Mucosa of descending colon (tissue), 3 donors: ENCODE measurements around the gene EDRF1. TPM values are rescaled to one million over a fixed set of nuclear protein-coding genes. Genes with fewer than 3 reads are reported as not detected.
"Not testable (repeated sequence)": the region's sequence is repeated elsewhere in the genome, so short reads cannot be mapped to it uniquely, and the experiment has no call there.

Source experiments
- ATAC-seq: fragments of 200-7000 bp; cut with Tn5 transposase; one replicate; pipeline ENCODE4 v1.9.1; 2020; ENCODE audit warnings: mild to moderate bottlenecking, moderate library complexity
- DNase-seq, 3 donors: peaks; one replicate each; pipeline ENCODE4 v3.0.0-alpha.2; 2020
- H3K36me3 ChIP-seq: fragments of 200-600 bp; one replicate; pipeline ENCODE4 v1.8.0; 2021; ENCODE audit warnings: low read depth, mild to moderate bottlenecking
- H3K4me1 ChIP-seq: fragments of 200-600 bp; one replicate; pipeline ENCODE4 v1.8.0; 2021; ENCODE audit warnings: low read depth, mild to moderate bottlenecking
- H3K4me3 ChIP-seq: fragments of 200-600 bp; one replicate; pipeline ENCODE4 v1.8.0; 2021; ENCODE audit warnings: mild to moderate bottlenecking
- H3K9me3 ChIP-seq: fragments of 200-600 bp; one replicate; pipeline ENCODE4 v1.8.0; 2021; ENCODE audit warnings: mild to moderate bottlenecking
- intact Hi-C, 2 donors: fragments of 100-400 bp; cut with DNase I in 1 of 2; cut with micrococcal nuclease in 1 of 2; formaldehyde crosslinking; loops; one replicate each; pipeline versions ENCODE4 v1.11.0 to v1.11.1; 2022; cut with DNase I, micrococcal nuclease
- total RNA-seq, 3 donors: library from RNA; stranded (reverse); fragmentation: NEBNext Ultra II Directional in 2 of 3; extraction: Animal tissue kit (Norgen Biotek cat#: 25700) in 2 of 3; gene quantifications; one replicate each; pipeline versions ENCODE4 v1.2.1 to v1.2.4, GENCODE V29; 2021 to 2023
- TF ChIP-seq, protein P1 (sequence below): fragments of 200-600 bp; IDR thresholded peaks from one replicate; pipeline ENCODE4 v1.8.0; 2022; ENCODE audit warnings: antibody characterized with exemption, mild to moderate bottlenecking
- donor health status: DM: no; HTN: no; CAD: no; lungs with moderate emphysema.
- donor health status: DM: no; HTN: no; CAD: no.
- donor health status: DM: no; HTN: yes; CAD: no.

Gene EDRF1
- total RNA-seq, 3 donors from 2014 or later = 20.3 to 24.3 (median 23.5) TPM

GRCh38 chr10:125692601-125693523, 26.6 kb upstream of the EDRF1 start:
- ATAC-seq = no peak
- TF ChIP-seq, protein P1, sequence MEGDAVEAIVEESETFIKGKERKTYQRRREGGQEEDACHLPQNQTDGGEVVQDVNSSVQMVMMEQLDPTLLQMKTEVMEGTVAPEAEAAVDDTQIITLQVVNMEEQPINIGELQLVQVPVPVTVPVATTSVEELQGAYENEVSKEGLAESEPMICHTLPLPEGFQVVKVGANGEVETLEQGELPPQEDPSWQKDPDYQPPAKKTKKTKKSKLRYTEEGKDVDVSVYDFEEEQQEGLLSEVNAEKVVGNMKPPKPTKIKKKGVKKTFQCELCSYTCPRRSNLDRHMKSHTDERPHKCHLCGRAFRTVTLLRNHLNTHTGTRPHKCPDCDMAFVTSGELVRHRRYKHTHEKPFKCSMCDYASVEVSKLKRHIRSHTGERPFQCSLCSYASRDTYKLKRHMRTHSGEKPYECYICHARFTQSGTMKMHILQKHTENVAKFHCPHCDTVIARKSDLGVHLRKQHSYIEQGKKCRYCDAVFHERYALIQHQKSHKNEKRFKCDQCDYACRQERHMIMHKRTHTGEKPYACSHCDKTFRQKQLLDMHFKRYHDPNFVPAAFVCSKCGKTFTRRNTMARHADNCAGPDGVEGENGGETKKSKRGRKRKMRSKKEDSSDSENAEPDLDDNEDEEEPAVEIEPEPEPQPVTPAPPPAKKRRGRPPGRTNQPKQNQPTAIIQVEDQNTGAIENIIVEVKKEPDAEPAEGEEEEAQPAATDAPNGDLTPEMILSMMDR = no peak
- intact Hi-C loops = no loop called here
- no peaks in the 10 kb centered on the region for H3K9me3 ChIP-seq
- DNase-seq = no peak
- peaks cover 3% of the 10 kb centered on the region for H3K4me1 ChIP-seq
- H3K36me3 ChIP-seq = no peaks in the 10 kb centered on the region
- H3K4me3 ChIP-seq = no peak overlapping the region

DNA sequence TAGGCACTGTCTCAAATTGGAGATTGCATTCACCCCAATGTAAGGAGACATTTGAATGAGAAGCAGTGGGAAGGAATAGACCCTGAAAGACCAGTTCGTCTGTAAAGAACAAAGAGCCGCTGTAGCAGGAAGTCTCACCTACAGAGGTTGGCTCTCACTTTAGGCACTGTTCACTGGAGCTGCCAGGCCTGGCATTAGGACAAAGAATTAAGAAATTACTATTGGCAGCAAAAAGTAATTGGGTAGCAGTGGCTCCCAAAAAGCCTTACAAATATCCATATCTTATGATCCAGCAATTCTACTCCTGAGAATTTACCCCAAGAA, 26.0 kb upstream of the EDRF1 start:
- intact Hi-C loops = no loop called here
- DNase-seq = no peak
- Histone ChIP-seq H3K4me3 (no peak overlapping the region), H3K36me3 (no peaks in the 10 kb centered on the region), H3K4me1 (peaks cover 3% of the 10 kb centered on the region), H3K9me3 (no peaks in the 10 kb centered on the region)
- no peak for ATAC-seq
- TF ChIP-seq, protein P1 = no peak

- no peak overlapping the region for H3K4me3 ChIP-seq
- TF ChIP-seq, protein P1 = no peak
- no peaks in the 10 kb centered on the region for H3K36me3 ChIP-seq
- no peaks in the 10 kb centered on the region for H3K9me3 ChIP-seq
- peaks cover 3% of the 10 kb centered on the region for H3K4me1 ChIP-seq
- ATAC-seq (no peak), DNase-seq (no peak)
- intact Hi-C loops = no loop called here
These were observed 24.6 kb upstream of the EDRF1 start for GRCh38 chr10:125694883-125695282.

DNA sequence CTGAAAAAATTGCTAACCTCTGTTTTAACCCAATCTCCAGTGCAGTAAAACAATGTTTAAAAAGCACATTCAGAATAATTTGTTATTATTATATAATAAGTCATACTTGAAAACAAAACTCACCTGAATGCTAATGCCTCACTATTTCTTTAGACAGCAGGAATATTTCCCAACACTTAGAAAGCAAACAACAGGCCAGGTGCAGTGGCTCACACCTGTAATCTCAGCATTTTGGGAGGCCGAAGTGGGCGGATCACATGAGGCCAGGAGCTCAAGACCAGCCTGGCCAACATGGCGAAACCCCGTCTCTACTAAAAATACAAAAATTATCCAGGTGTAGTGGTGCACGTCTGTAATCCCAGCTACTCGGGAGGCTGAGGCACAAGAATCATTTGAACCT, 22.6 kb upstream of the EDRF1 start:
- DNase-seq, H3K9me3 ChIP-seq, ATAC-seq, intact Hi-C loops, H3K4me3 ChIP-seq, H3K36me3 ChIP-seq, H3K4me1 ChIP-seq: not testable (repeated sequence)

DNA sequence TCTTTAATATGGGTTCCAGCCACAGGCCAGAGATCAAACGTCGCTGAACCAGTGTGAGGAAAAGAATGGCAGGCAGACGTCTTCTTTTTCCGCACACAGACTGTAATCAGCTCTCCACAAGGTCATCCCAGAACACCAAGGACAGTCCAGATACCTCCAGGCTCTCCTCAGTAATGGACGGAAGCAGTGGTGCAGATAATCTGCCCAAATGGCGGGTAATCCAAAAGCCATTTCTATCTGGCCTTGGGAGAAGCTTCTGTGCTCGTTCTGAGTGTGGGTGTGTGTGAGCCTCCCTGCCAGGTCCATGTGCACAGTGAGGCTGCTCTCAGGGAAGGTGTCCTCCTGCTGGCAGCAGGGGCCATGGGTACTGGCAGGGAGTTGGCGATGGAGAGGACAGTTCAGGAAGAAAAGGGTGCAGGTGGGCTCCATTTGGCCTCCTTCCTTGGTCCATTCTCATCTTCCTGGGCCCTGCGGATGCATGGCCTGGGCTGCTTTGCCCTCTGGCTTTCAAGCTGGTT, 21.0 kb upstream of the EDRF1 start:
- intact Hi-C loops = no loop called here
- ATAC-seq (no peak), DNase-seq (no peak)
- H3K4me3 ChIP-seq = no peak overlapping the region
- H3K9me3 ChIP-seq = no peaks in the 10 kb centered on the region
- TF ChIP-seq, protein P1 = no peak
- no peaks in the 10 kb centered on the region for H3K4me1 ChIP-seq
- H3K36me3 ChIP-seq = no peaks in the 10 kb centered on the region

GRCh38 chr10:125699562-125700143, 19.9 kb upstream of the EDRF1 start:
- Histone ChIP-seq H3K4me3 (no peak overlapping the region), H3K9me3 (no peaks in the 10 kb centered on the region), H3K36me3 (no peaks in the 10 kb centered on the region), H3K4me1 (no peaks in the 10 kb centered on the region)
- ATAC-seq (no peak), DNase-seq (no peak)
- intact Hi-C loops = no loop called here
- TF ChIP-seq, protein P1 = no peak
